ENCODE data around the gene PRKCE.

GRCh38 chr2:46050027-46050426 lies 398.6 kb downstream of the PRKCE start:
- TF ChIP-seq CTCF (IDR thresholded peaks at IDR 0.05) (no peak), POLR2A (IDR thresholded peaks at IDR 0.05) (no peak)
